ENCODE data around the gene ANO1. TPM values are rescaled to one million over a fixed set of nuclear protein-coding genes. Genes with fewer than 3 reads are reported as not detected.

Gene ANO1
- total RNA-seq, 2 experiments from 2014 or later = not detected

- Mint-ChIP-seq H3K27me3 (peaks cover 14% of the 10 kb centered on the region), H3K9me3 (no peaks in the 10 kb centered on the region), H3K27ac (no peak overlapping the region), H3K4me3 (no peak overlapping the region), H3K36me3 (no peaks in the 10 kb centered on the region), H3K4me1 (ENCODE audit: low read depth) (no peaks in the 10 kb centered on the region)
- intact Hi-C loops (cut with micrococcal nuclease) = no loop called here
- ChIA-PET CTCF (no interaction called here), POLR2A (no interaction called here)
- DNase-seq = no peak
Observed at GRCh38 chr11:70120674-70121073, 42.6 kb downstream of the ANO1 start.

- no peaks in the 10 kb centered on the region for H3K36me3 Mint-ChIP-seq
- H3K27me3 Mint-ChIP-seq = peaks cover 7% of the 10 kb centered on the region
- H3K4me1 Mint-ChIP-seq (ENCODE audit: low read depth) = no peaks in the 10 kb centered on the region
- no peak overlapping the region for H3K27ac Mint-ChIP-seq
- DNase-seq = no peak
- H3K4me3 Mint-ChIP-seq = no peak overlapping the region
- CTCF ChIA-PET = no interaction called here
- POLR2A ChIA-PET = no interaction called here
- H3K9me3 Mint-ChIP-seq = no peaks in the 10 kb centered on the region
- intact Hi-C loops (cut with micrococcal nuclease) = no loop called here
Observed at GRCh38 chr11:70122490-70123198, 44.5 kb downstream of the ANO1 start.

GRCh38 chr11:70123711-70124110 lies 45.6 kb downstream of the ANO1 start:
- POLR2A ChIA-PET = no interaction called here
- DNase-seq = no peak
- Mint-ChIP-seq H3K27ac (no peak overlapping the region), H3K36me3 (no peaks in the 10 kb centered on the region), H3K4me3 (no peak overlapping the region), H3K4me1 (ENCODE audit: low read depth) (no peaks in the 10 kb centered on the region), H3K27me3 (peaks cover 4% of the 10 kb centered on the region), H3K9me3 (no peaks in the 10 kb centered on the region)
- CTCF ChIA-PET = no interaction called here
- intact Hi-C loops (cut with micrococcal nuclease) = no loop called here

- no peaks in the 10 kb centered on the region for H3K4me1 Mint-ChIP-seq (ENCODE audit: low read depth)
- no peak overlapping the region for H3K27ac Mint-ChIP-seq
- intact Hi-C loops (cut with micrococcal nuclease) = no loop called here
- H3K4me3 Mint-ChIP-seq = no peak overlapping the region
- no peaks in the 10 kb centered on the region for H3K9me3 Mint-ChIP-seq
- no peak for DNase-seq
- H3K27me3 Mint-ChIP-seq = peaks cover 4% of the 10 kb centered on the region
- no peaks in the 10 kb centered on the region for H3K36me3 Mint-ChIP-seq
- POLR2A ChIA-PET = no interaction called here
- CTCF ChIA-PET = no interaction called here
Observed at GRCh38 chr11:70124321-70125000, 46.3 kb downstream of the ANO1 start.

GRCh38 chr11:70126494-70126893 lies 48.4 kb downstream of the ANO1 start:
- POLR2A ChIA-PET = no interaction called here
- no peaks in the 10 kb centered on the region for H3K4me1 Mint-ChIP-seq (ENCODE audit: low read depth)
- H3K27ac Mint-ChIP-seq = no peak overlapping the region

GRCh38 chr11:70127653-70128434 lies 49.7 kb downstream of the ANO1 start:
- DNase-seq = no peak
- Mint-ChIP-seq H3K4me3 (no peak overlapping the region), H3K9me3 (no peaks in the 10 kb centered on the region), H3K4me1 (ENCODE audit: low read depth) (no peaks in the 10 kb centered on the region), H3K36me3 (no peaks in the 10 kb centered on the region), H3K27me3 (peaks cover 4% of the 10 kb centered on the region), H3K27ac (no peak overlapping the region)
- intact Hi-C loops (cut with micrococcal nuclease) = no loop called here
- ChIA-PET CTCF (no interaction called here), POLR2A (interaction anchor here (0.6 to 0.7 kb wide), 3 partner anchors 22 to 571 kb away, joined by 3 to 7 read pairs (median 3); no protein-coding TSS in a partner anchor)

More at GRCh38 chr11:70126494-70126893, 48.4 kb downstream of the ANO1 start:
- Mint-ChIP-seq H3K36me3 (no peaks in the 10 kb centered on the region), H3K27me3 (peaks cover 4% of the 10 kb centered on the region), H3K4me3 (no peak overlapping the region), H3K9me3 (no peaks in the 10 kb centered on the region)
- CTCF ChIA-PET = no interaction called here
- intact Hi-C loops (cut with micrococcal nuclease) = no loop called here
- no peak for DNase-seq

- Mint-ChIP-seq H3K27me3 (peaks cover 4% of the 10 kb centered on the region), H3K9me3 (no peaks in the 10 kb centered on the region), H3K4me3 (no peak overlapping the region), H3K36me3 (no peaks in the 10 kb centered on the region), H3K4me1 (ENCODE audit: low read depth) (no peaks in the 10 kb centered on the region), H3K27ac (no peak overlapping the region)
- intact Hi-C loops (cut with micrococcal nuclease) = no loop called here
- ChIA-PET POLR2A (interaction anchor here (0.7 kb wide), 1 partner anchor 70 kb away, joined by 3 read pairs; no protein-coding TSS in a partner anchor), CTCF (no interaction called here)
- no peak for DNase-seq
Observed at GRCh38 chr11:70128435-70128906, 50.4 kb downstream of the ANO1 start.

GRCh38 chr11:70129051-70129592 lies 51.0 kb downstream of the ANO1 start:
- Mint-ChIP-seq H3K9me3 (no peaks in the 10 kb centered on the region), H3K27me3 (no peaks in the 10 kb centered on the region), H3K36me3 (no peaks in the 10 kb centered on the region), H3K4me3 (no peak overlapping the region), H3K4me1 (ENCODE audit: low read depth) (no peaks in the 10 kb centered on the region), H3K27ac (no peak overlapping the region)
- DNase-seq = no peak
- ChIA-PET POLR2A (no interaction called here), CTCF (no interaction called here)
- intact Hi-C loops (cut with micrococcal nuclease) = no loop called here

- Mint-ChIP-seq H3K27me3 (no peaks in the 10 kb centered on the region), H3K36me3 (no peaks in the 10 kb centered on the region), H3K27ac (no peak overlapping the region), H3K9me3 (no peaks in the 10 kb centered on the region), H3K4me3 (no peak overlapping the region), H3K4me1 (ENCODE audit: low read depth) (no peaks in the 10 kb centered on the region)
- ChIA-PET POLR2A (no interaction called here), CTCF (no interaction called here)
- DNase-seq = no peak
- intact Hi-C loops (cut with micrococcal nuclease) = no loop called here
Observed at GRCh38 chr11:70130636-70131035, 52.5 kb downstream of the ANO1 start.

GRCh38 chr11:70131606-70132190 lies 53.6 kb downstream of the ANO1 start:
- H3K4me1 Mint-ChIP-seq (ENCODE audit: low read depth) = no peaks in the 10 kb centered on the region
- no peaks in the 10 kb centered on the region for H3K36me3 Mint-ChIP-seq
- no peak overlapping the region for H3K4me3 Mint-ChIP-seq
- intact Hi-C loops (cut with micrococcal nuclease) = no loop called here
- no peaks in the 10 kb centered on the region for H3K9me3 Mint-ChIP-seq
- ChIA-PET POLR2A (no interaction called here), CTCF (no interaction called here)
- DNase-seq = no peak
- H3K27me3 Mint-ChIP-seq = no peaks in the 10 kb centered on the region
- H3K27ac Mint-ChIP-seq = no peak overlapping the region

GRCh38 chr11:70132641-70133040 lies 54.5 kb downstream of the ANO1 start:
- intact Hi-C loops (cut with micrococcal nuclease) = no loop called here
- Mint-ChIP-seq H3K36me3 (no peaks in the 10 kb centered on the region), H3K27ac (no peak overlapping the region), H3K4me1 (ENCODE audit: low read depth) (no peaks in the 10 kb centered on the region), H3K9me3 (no peaks in the 10 kb centered on the region), H3K4me3 (no peak overlapping the region), H3K27me3 (no peaks in the 10 kb centered on the region)
- no peak for DNase-seq
- ChIA-PET CTCF (no interaction called here), POLR2A (no interaction called here)

GRCh38 chr11:70133771-70134335 lies 55.7 kb downstream of the ANO1 start:
- no peaks in the 10 kb centered on the region for H3K36me3 Mint-ChIP-seq
- intact Hi-C loops (cut with micrococcal nuclease) = no loop called here
- CTCF ChIA-PET = interaction anchor here (1.3 kb wide), 1 partner anchor 219 kb away, joined by 3 read pairs; no protein-coding TSS in a partner anchor
- no peak overlapping the region for H3K27ac Mint-ChIP-seq
- no peaks in the 10 kb centered on the region for H3K9me3 Mint-ChIP-seq
- no peaks in the 10 kb centered on the region for H3K4me1 Mint-ChIP-seq (ENCODE audit: low read depth)
- H3K4me3 Mint-ChIP-seq = no peak overlapping the region
- POLR2A ChIA-PET = interaction anchor here (0.6 kb wide), 1 partner anchor 367 kb away, joined by 3 read pairs; no protein-coding TSS in a partner anchor
- peaks cover under 1% of the 10 kb centered on the region for H3K27me3 Mint-ChIP-seq
- no peak for DNase-seq

Data from activated CD4-positive, alpha-beta memory T cell treated with anti-CD3 and anti-CD28 coated beads for 36 hours (primary cell).